Naive B cell (primary cell): ENCODE measurements around the gene PTPN22. TPM values are rescaled to one million over a fixed set of nuclear protein-coding genes. Genes with fewer than 3 reads are reported as not detected.
A peak's percentile ranks its signal among the peaks of the same experiment; 100 is the strongest.

Experiments used
- ATAC-seq, 2 donors: fragments of 150-1000 bp; cut with Tn5 transposase; 2 replicates each; pipeline ENCODE4 v1.10.0; 2021; ENCODE audit warnings: low read depth in 2 of 2, mild to moderate bottlenecking in 2 of 2, moderate library complexity in 2 of 2
- DNase-seq: peaks from one replicate; pipeline ENCODE4 v3.0.0; 2022
- H3K27ac Mint-ChIP-seq, 6 donors: one replicate each; pipeline ENCODE4 v1.8.0; 2020 to 2022; ENCODE audit warnings: mild to moderate bottlenecking in 6 of 6, mixed read lengths in 6 of 6, moderate library complexity in 5 of 6, inconsistent platforms in 2 of 6
- H3K27me3 Mint-ChIP-seq, 3 donors: one replicate each; pipeline ENCODE4 v1.8.0; 2021 to 2022; ENCODE audit warnings: mixed read lengths in 3 of 3, mild to moderate bottlenecking in 1 of 3
- H3K36me3 Mint-ChIP-seq, 2 donors: one replicate each; pipeline ENCODE4 v1.8.0; 2020 to 2022; ENCODE audit warnings: mixed read lengths in 2 of 2, inconsistent platforms in 1 of 2, mild to moderate bottlenecking in 1 of 2
- H3K4me1 Mint-ChIP-seq, 3 donors: one replicate each; pipeline ENCODE4 v1.8.0; 2020 to 2022; ENCODE audit warnings: mixed read lengths in 3 of 3, inconsistent platforms in 1 of 3, mild to moderate bottlenecking in 1 of 3, moderate library complexity in 1 of 3
- H3K4me3 Mint-ChIP-seq, 8 donors: one replicate each; pipeline ENCODE4 v1.8.0; 2020 to 2022; ENCODE audit warnings: mild to moderate bottlenecking in 8 of 8, mixed read lengths in 8 of 8, moderate library complexity in 8 of 8, inconsistent platforms in 2 of 8
- H3K9me3 Mint-ChIP-seq, 7 donors: one replicate each; pipeline ENCODE4 v1.8.0; 2020 to 2022; ENCODE audit warnings: mixed read lengths in 7 of 7, mild to moderate bottlenecking in 5 of 7, inconsistent platforms in 2 of 7, moderate library complexity in 1 of 7
- polyA plus RNA-seq, 6 donors: library from polyadenylated mRNA; unstranded; fragments of 300-500 nt; fragmentation: Illumina TruSeq; gene quantifications; one replicate each; pipeline ENCODE4 v1.2.3, GENCODE V29; 2021; ENCODE audit warnings: low read depth in 6 of 6

Gene PTPN22
- polyA plus RNA-seq, 6 donors from 2014 or later = 27.3 to 56.2 (median 41.0) TPM

DNA sequence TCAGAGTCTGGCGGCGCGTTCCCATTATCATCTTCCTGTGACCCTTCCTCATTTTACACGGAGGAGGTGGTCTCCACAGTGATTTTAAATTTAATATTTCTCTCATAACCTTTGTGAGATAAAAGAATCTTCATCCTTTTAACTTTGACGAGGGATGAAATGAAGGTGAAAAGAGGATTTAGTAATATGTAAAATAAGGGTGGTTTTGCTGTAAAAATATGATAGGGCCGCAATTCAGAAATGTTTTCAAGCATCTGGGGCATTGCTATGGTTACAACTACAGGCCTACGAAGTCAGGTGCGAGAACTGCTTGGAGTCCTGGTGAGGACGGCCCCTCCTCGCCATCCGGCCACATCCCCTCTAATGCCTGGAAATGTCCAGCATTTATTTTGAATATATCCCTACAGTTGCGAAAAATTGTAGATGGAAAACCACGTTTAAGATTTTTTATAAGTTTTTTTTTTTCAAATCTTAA lies 58.8 kb downstream of the PTPN22 start:
- ATAC-seq = peak; percentile 4 to 11
- Mint-ChIP-seq H3K9me3 (no peaks in the 10 kb centered on the region), H3K36me3 (no peaks in the 10 kb centered on the region), H3K27me3 (no peaks in the 10 kb centered on the region), H3K27ac (peak overlapping the region; percentile 94 to 99 (median 98)), H3K4me3 (peak overlapping the region; percentile 87 to 98 (median 96)), H3K4me1 (peaks cover 19 to 37% (median 24%) of the 10 kb centered on the region in 3 donors)
- DNase-seq = no peak

DNA sequence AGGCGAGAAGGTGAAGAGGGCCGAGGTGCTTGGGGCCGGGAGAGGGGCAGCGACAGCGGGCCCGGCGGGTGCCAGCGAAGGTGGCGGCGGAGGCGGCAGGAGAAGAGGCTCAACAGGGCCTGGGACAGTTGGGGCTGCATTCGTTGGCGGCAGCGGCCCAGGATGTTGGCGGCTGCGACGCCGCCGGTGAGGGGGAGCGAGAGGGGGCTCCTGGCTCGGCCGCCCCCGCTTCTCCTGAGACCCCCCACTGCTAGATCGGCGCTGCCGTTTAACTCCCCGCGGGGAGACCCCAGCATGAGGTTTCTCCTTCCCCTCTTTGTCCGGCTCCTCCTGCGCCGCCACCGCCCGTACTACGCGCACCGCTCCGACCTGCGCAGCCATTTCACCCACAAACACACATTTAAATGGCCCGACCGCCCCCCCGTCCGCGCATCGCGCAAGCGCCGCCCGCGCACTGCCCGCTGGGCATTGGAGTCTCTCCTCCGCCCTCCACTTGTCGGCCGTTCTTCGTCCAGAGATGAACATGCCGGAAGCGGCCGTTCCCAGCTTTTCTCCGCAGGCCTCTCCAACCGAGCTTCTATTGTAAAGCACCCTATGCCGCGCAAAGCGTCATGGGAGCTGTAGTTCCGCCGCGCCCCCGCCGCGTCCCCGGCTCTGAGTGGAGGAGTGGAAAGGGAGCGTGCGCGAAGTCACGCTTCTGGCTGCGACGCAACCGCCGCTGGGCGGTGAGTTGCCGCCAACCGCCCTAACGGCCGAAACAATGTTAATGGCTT lies 59.4 kb downstream of the PTPN22 start, which contains the start of gene RSBN1:
Gene RSBN1 (minus strand): TSS at position 589 of the 773 bp plus-strand sequence. CDS start 64 bp downstream, at position 525.
- H3K27me3 Mint-ChIP-seq = no peaks in the 10 kb centered on the region
- H3K9me3 Mint-ChIP-seq = no peaks in the 10 kb centered on the region
- peak; percentile 99 for DNase-seq
- H3K4me3 Mint-ChIP-seq = peak within 1 kb of the TSS; percentile 87 to 98 (median 96)
- peaks cover 21 to 39% (median 31%) of the 10 kb centered on the region in 3 donors for H3K4me1 Mint-ChIP-seq
- peak within 1 kb of the TSS; percentile 94 to 99 (median 98) for H3K27ac Mint-ChIP-seq
- peak; percentile 84 to 88 for ATAC-seq
- H3K36me3 Mint-ChIP-seq = no peaks in the 10 kb centered on the region

DNA sequence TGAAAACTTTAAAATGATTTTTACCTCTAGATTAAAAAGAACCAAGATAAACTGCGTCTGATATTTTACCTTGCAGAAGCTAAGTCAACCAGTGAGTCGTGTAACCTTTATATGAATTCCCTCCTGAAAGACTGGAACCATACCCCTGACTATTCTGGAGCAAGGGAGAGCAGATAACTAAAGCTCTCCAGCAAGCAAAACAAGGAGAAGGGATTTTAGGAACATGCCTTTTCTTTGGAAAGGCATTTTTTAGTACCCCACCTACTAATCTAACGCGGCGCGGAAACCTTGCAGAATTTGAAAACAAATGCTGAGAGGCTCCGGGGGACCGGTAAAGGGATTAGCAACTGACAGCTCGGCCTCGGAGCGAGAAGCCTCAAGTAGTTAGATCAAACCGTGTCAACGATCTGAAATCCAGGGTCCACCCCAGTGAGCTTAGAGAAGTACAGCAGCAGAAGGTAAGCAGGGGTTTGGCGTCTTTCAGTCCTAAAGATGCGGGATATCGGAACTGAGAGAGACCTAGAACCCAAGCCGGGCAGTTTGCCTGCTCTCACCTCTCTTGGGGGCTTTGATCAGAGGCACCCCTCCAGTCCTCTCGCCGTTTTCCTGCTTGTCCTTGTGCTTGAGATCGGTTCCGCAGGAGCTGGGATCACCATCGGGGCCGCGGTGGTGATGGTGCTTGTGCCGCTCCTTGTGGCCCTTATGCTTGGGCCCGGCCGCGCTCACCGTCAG lies 60.2 kb downstream of the PTPN22 start:
- DNase-seq = peak; percentile 1
- H3K9me3 Mint-ChIP-seq = no peaks in the 10 kb centered on the region
- ATAC-seq = no peak

DNA sequence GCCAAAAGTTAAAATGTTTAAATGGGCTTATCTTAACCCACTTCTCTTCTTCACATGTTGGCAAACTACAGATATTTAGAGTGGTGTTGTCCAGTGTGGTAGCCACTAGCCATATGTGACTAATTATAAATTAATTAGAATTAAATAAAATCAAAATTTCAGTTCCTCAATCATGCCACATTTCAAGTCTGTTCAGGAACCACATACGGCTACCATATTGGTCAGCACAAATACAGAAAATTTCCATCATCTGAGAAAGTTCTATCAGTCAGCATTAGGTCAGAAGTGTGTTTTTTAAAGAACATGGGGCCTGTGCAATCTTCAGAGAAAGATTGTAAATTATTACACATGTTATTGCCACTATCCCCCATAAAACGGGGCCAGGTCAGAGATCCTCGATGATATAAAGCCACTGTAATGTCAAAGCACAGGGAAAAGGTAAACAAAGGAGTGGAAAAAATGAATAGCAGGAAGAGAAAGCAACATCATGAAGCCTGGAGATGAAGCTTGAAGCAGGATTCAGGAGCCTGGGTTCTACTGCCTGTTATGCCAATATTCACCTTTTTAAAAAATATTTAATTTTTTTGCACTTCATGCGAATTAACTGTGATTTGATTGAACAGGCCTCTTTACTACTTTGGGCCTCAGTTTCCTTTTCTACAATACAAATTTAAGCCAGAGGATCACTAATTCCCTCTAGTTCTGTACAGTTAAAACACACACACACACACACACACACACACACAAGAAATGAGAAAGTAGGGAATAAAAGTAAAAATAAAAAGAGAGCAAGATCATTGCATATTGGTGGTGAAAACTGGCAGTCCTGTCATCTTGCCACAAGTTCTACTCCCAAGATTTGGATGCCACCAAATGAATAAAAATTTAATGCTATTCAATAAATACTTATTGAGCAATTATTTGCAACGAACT lies 61.6 kb downstream of the PTPN22 start:
- Mint-ChIP-seq H3K27me3 (no peaks in the 10 kb centered on the region), H3K36me3 (no peaks in the 10 kb centered on the region), H3K27ac (peak overlapping the region in 3 of 6 donors; percentile 35 to 96 (median 72)), H3K4me1 (peaks cover 31 to 61% (median 49%) of the 10 kb centered on the region in 3 donors), H3K4me3 (peak overlapping the region in 7 of 8 donors; percentile 55 to 98 (median 82)), H3K9me3 (no peaks in the 10 kb centered on the region)
- ATAC-seq (no peak), DNase-seq (no peak)

More for the DNA sequence above, 60.2 kb downstream of the PTPN22 start:
- H3K4me1 Mint-ChIP-seq = peaks cover 25 to 47% (median 35%) of the 10 kb centered on the region in 3 donors
- peak overlapping the region; percentile 87 to 98 (median 96) for H3K4me3 Mint-ChIP-seq
- no peaks in the 10 kb centered on the region for H3K36me3 Mint-ChIP-seq
- H3K27ac Mint-ChIP-seq = peak overlapping the region; percentile 94 to 99 (median 97)
- no peaks in the 10 kb centered on the region for H3K27me3 Mint-ChIP-seq

DNA sequence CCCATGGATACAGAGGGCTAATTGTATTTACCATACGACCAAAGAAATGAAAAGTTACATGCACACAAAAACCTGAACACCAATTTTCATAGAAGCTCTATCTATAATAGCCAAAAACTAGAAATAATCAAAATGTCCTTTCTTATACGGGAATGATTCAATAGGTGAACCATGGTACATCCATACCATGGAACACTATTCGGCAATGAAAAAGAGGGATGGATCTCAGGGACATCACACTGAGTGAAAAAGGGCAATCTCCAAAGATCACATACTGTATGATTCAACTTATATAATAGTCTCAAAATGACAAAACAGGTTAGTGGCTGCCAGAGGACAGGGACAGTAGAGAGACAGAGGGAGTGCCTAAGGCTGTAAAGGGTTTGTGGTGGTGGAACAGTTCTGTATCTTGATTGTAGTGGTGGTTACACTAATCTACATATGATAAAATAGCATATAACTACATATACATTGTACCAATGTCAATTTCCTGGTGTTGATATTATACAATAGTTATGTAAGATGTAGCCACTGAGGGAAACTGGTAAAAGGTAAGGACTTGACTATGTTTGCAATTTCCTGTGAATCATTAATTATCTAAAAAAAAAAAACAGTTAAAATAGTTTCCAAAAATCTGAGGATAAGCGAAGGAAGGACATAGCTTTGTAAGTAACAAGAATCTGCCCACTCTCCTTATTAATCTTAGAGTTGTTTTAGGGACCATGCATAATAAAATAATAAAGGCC lies 62.9 kb downstream of the PTPN22 start:
- Mint-ChIP-seq H3K4me3 (peak overlapping the region in 3 of 8 donors; percentile 18 to 94 (median 59)), H3K36me3 (no peaks in the 10 kb centered on the region), H3K27ac (peak overlapping the region in 1 of 6 donors; percentile 51), H3K4me1 (peaks cover 37 to 71% (median 60%) of the 10 kb centered on the region in 3 donors), H3K27me3 (no peaks in the 10 kb centered on the region), H3K9me3 (no peaks in the 10 kb centered on the region)
- no peak for DNase-seq
- no peak for ATAC-seq

DNA sequence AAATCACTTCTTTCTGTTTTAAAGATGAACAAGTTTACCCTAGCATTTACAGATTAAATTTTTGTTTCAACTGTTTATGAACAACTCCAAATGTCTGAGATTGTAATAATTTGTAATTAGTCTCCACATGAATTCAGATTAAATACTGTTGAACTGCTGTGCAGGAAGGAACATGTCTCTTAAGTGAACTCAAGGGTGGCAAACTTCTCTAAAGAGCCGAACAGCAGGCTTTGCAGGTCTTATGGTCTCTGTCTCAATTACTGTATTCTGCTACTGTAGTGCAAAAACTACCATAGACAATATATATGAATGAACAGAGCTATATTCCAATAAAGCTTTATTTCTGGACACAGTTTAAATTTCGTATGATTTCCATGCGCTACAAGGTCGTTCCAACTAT lies 65.9 kb downstream of the PTPN22 start:
- H3K4me1 Mint-ChIP-seq = peaks cover 38 to 80% (median 71%) of the 10 kb centered on the region in 3 donors
- ATAC-seq (peak; percentile 58 to 65), DNase-seq (no peak)
- peak overlapping the region in 4 of 8 donors; percentile 32 to 59 (median 38) for H3K4me3 Mint-ChIP-seq
- peak overlapping the region in 4 of 6 donors; percentile 66 to 91 (median 72) for H3K27ac Mint-ChIP-seq
- no peaks in the 10 kb centered on the region for H3K36me3 Mint-ChIP-seq
- no peaks in the 10 kb centered on the region for H3K27me3 Mint-ChIP-seq
- H3K9me3 Mint-ChIP-seq = no peaks in the 10 kb centered on the region

DNA sequence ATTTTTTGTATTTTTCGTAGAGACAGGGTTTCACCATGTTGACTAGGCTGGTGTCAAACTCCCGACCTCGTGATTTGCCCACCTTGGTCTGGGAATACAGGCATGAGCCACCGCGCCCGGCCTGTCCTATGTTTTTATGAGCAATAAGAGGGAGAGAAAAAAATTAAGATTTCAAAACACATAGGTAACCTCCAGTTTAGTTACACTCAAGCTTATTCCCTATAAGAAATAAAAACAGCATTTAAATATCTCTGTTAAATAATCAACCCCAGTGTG lies 66.3 kb downstream of the PTPN22 start:
- DNase-seq = no peak
- ATAC-seq = no peak
- no peaks in the 10 kb centered on the region for H3K9me3 Mint-ChIP-seq
- no peaks in the 10 kb centered on the region for H3K36me3 Mint-ChIP-seq
- H3K4me3 Mint-ChIP-seq = peak overlapping the region in 3 of 8 donors; percentile 32 to 73 (median 35)
- peak overlapping the region in 5 of 6 donors; percentile 66 to 91 (median 76) for H3K27ac Mint-ChIP-seq
- H3K27me3 Mint-ChIP-seq = no peaks in the 10 kb centered on the region
- H3K4me1 Mint-ChIP-seq = peaks cover 38 to 77% (median 67%) of the 10 kb centered on the region in 3 donors

DNA sequence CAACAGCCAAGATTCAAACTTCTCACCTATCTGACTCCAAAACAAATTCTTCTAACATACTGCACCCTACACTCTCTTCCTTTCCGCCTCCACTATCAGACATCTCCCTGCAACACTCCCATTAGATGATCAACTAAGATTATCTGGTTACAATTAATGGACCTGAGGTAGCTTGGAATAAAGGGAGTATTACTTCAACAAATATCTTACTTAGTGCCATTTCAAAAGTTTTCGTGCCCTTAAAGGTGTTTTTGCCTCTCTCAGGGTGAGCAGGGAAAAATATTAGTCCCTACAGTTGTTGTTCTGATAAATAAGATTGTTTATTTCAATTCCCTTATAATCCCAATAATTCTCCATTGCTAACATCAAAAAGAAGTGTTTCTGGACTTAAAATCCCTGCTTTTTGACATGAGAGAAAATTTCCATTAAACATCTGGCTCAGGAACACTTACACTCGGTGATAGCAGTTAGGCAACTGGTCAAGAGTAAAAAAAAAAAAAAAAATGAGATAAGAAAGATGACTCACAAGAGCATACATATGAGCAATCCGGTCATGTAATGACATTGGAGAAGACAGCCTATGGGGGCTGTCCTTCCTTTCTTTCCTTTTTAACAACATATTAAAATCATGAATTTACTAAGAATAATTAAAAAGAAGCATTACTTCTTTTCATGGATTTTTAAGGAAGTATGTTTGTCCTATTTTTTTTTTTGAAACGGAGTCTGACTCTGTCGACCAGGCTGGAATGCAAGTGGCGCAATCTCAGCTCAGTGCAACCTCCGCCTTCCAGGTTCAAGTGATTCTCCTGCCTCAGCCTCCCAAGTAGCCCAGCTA lies 66.9 kb downstream of the PTPN22 start:
- Mint-ChIP-seq H3K27ac (peak overlapping the region in 1 of 6 donors; percentile 57), H3K9me3 (no peaks in the 10 kb centered on the region), H3K27me3 (no peaks in the 10 kb centered on the region), H3K36me3 (no peaks in the 10 kb centered on the region), H3K4me3 (peak overlapping the region in 1 of 8 donors; percentile 73), H3K4me1 (peaks cover 34 to 72% (median 61%) of the 10 kb centered on the region in 3 donors)
- ATAC-seq (no peak), DNase-seq (no peak)

DNA sequence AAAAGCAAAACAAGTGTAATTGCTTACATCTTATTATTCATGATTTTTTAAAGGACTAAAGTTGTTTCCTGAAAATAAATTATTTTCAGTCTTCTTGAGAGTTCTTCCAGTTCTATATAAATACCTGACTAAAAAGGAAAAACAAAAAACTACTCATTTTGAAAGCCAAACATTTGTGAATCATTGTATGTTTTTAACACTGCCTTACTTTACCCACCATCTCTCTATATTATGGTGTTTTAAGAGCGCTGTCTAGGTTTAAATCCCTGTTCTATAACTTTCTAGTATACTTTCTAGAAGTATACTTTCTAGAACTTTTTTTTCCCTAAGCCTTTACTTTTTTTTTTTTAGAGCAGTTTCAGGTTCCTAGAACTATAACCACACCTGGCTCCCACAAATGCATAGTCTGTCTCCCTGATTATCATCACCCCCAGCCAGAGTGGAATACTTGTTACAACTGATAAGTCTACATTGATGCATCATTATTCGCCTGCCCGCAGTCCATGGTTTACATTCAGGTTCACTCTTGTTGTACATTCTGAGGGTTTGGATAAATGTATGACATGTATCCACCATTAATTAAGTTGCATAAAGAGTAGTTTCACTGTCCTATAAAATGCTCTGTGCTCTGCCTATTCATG lies 69.0 kb downstream of the PTPN22 start:
- Mint-ChIP-seq H3K9me3 (no peaks in the 10 kb centered on the region), H3K4me3 (peak overlapping the region in 1 of 8 donors; percentile 5), H3K27me3 (no peaks in the 10 kb centered on the region), H3K36me3 (peaks cover 0 to 1% of the 10 kb centered on the region in 2 donors), H3K4me1 (peaks cover 32 to 68% (median 65%) of the 10 kb centered on the region in 3 donors), H3K27ac (no peak overlapping the region)
- DNase-seq = no peak
- no peak for ATAC-seq

DNA sequence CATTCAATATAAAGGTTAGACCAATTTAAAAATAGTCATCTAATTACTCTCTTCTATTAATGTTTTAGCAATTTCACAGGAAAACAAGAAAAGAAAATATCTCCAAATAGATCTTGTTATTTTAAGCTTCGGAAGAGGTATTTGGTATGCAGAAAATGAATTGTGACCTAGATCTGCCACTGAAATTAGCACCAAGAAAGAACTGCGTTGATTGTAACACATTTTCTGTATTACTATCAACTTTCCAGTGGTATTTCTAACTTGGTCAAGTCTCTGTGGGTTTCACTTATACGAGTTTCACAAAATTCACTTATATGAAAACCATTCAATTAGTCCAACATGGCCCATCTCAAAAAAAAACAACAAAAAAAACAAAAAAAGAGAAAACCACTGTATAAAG lies 71.0 kb downstream of the PTPN22 start:
- DNase-seq (no peak), ATAC-seq (no peak)
- Mint-ChIP-seq H3K27me3 (no peaks in the 10 kb centered on the region), H3K4me3 (no peak overlapping the region), H3K9me3 (no peaks in the 10 kb centered on the region), H3K4me1 (peaks cover 24 to 54% (median 51%) of the 10 kb centered on the region in 3 donors), H3K36me3 (peaks cover 0 to 9% of the 10 kb centered on the region in 2 donors), H3K27ac (no peak overlapping the region)

DNA sequence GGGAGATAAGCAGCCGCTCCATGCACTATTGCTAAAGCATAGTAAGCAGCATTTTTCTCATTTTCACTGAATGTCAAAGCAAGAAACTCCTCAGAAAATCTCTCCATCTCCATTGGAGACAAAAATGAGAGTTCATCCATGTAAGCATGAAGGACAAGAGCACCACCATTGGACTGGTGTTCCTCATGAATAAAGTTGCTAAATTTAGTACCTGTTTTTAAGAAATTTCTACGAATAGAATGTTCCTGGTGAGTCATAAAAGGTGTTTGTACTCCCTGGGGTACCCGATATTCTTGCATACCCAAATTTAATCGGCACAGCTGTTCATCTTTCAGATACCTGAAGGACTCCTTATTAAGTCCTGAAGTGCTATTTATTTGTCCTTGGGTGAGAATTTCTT lies 74.0 kb downstream of the PTPN22 start:
- peak overlapping the region in 1 of 6 donors; percentile 42 for H3K27ac Mint-ChIP-seq
- peaks cover 22 to 48% (median 40%) of the 10 kb centered on the region in 3 donors for H3K4me1 Mint-ChIP-seq
- ATAC-seq = no peak
- no peak overlapping the region for H3K4me3 Mint-ChIP-seq
- peaks cover 9 to 19% of the 10 kb centered on the region in 2 donors for H3K36me3 Mint-ChIP-seq
- no peaks in the 10 kb centered on the region for H3K9me3 Mint-ChIP-seq
- no peak for DNase-seq
- H3K27me3 Mint-ChIP-seq = no peaks in the 10 kb centered on the region
